ENCODE results near the gene DCDC1. TPM values are rescaled to one million over a fixed set of nuclear protein-coding genes. Genes with fewer than 3 reads are reported as not detected.

DCDC1 gene
- total and polyA plus RNA-seq, 9 of the 15 experiments (the other 6 are each of a cell fraction or from before 2014, with no cell fraction given), result 0.05 to 0.18 (median 0.08) TPM; not detected in 3

DNA sequence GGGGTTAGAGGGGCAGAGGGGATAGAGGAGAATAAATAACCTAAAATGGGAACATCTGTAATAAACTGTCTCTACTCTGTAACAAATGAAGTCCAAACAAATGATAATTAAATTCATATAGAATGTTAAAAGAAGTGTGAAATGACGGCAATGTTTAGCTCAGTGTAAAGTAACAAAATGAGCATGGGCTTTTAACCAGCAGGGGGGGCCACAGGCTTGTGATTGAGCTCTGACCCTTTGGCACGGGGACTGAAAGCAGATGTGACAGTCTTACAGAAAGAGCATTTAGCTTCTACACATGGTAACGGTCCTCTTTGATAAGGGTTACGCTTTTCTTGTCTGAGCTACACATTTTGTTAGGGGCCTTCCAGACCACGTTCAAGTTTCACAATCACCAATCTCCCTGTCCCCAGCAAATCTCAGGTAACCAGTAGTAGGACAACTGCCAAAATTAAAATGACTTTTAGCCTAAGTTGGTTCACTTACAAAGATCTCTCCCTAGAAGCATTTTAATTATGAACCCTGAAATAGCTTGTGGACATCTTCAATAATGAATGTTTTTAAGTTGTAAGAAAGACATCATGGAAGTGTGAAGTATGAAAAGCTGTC, 262.5 kb downstream of the DCDC1 start (continued):
- TF ChIP-seq ZNF583 (CRISPR knock-in tag; IDR thresholded peaks at IDR 0.05), result no peak
- no peak for TF ChIP-seq ZNF778 (CRISPR knock-in tag; IDR thresholded peaks at IDR 0.05)
- peak; percentile 68 to 77 for TF ChIP-seq RAD21 (CRISPR knock-in tag; conservative IDR thresholded peaks at IDR 0.05 in 1 of 2, IDR thresholded peaks at IDR 0.05 in 1 of 2)
- peak; percentile 73; the same call in 1 of the 2 replicates for TF ChIP-seq STAG1 (CRISPR knock-in tag; IDR thresholded peaks at IDR 0.05; ENCODE audit: borderline replicate concordance)
- no peak for TF ChIP-seq CREM (IDR thresholded peaks at IDR 0.05; ENCODE audit: low read depth)
- peak; percentile 35; the same call in 1 of the 2 replicates for TF ChIP-seq REST (IDR thresholded peaks at IDR 0.05; ENCODE audit: borderline replicate concordance)
- TF ChIP-seq REST (CRISPR knock-in tag; IDR thresholded peaks at IDR 0.05; ENCODE audit: low read depth), result no peak
- no peak for TF ChIP-seq MTA1 (IDR thresholded peaks at IDR 0.05; ENCODE audit: borderline replicate concordance)
- TF ChIP-seq ARHGAP35 (IDR thresholded peaks at IDR 0.05; ENCODE audit: partially characterized antibody), result no peak

Measured in K562 (cell line).